Hepatocyte (in vitro differentiated cells): Measurements from ENCODE around the gene TLR10. TPM values are rescaled to one million over a fixed set of nuclear protein-coding genes. Genes with fewer than 3 reads are reported as not detected.

ENCODE experiments used
- DNase-seq: peaks from one replicate; pipeline ENCODE4 v3.0.0-alpha.2; 2016; ENCODE audit warnings: low spot score
- H2AFZ ChIP-seq: fragments of 200-600 bp; sonication (generic); 2 replicates; pipeline ENCODE4 v1.6.0; 2016; ENCODE audit warnings: antibody characterized with exemption, mild to moderate bottlenecking
- H3K27ac ChIP-seq: fragments of 200-600 bp; sonication (generic); 2 replicates; pipeline ENCODE4 v1.5.1; 2016; ENCODE audit warnings: mild to moderate bottlenecking
- H3K27me3 ChIP-seq: fragments of 200-600 bp; sonication (generic); 2 replicates; pipeline ENCODE4 v1.6.1; 2016
- H3K36me3 ChIP-seq: fragments of 200-600 bp; sonication (generic); replicated peaks from 2 replicates; pipeline ENCODE4 v1.5.1; 2016; ENCODE audit warnings: low read depth; ENCODE audit not compliant: insufficient read depth
- H3K4me1 ChIP-seq: fragments of 200-600 bp; sonication (generic); 2 replicates; pipeline ENCODE4 v1.5.1; 2016; ENCODE audit warnings: mild to moderate bottlenecking, moderate library complexity; ENCODE audit not compliant: insufficient read depth
- H3K4me2 ChIP-seq: fragments of 200-600 bp; sonication (generic); 2 replicates; pipeline ENCODE4 v1.6.0; 2016
- H3K4me3 ChIP-seq: fragments of 200-600 bp; sonication (generic); 2 replicates; pipeline ENCODE4 v1.5.1; 2016; ENCODE audit warnings: mild to moderate bottlenecking
- H3K79me2 ChIP-seq: fragments of 200-600 bp; sonication (generic); 2 replicates; pipeline ENCODE4 v1.6.0; 2017; ENCODE audit warnings: mild to moderate bottlenecking
- H3K9me2 ChIP-seq: fragments of 200-600 bp; sonication (generic); replicated peaks from 2 replicates; pipeline ENCODE4 v1.6.0; 2017; ENCODE audit warnings: mild to moderate bottlenecking; ENCODE audit not compliant: insufficient read depth
- H3K9me3 ChIP-seq: fragments of 200-600 bp; sonication (generic); 2 replicates; pipeline ENCODE4 v1.5.1; 2016; ENCODE audit warnings: low read depth, mild to moderate bottlenecking
- H4K20me1 ChIP-seq: fragments of 200-600 bp; sonication (generic); 2 replicates; pipeline ENCODE4 v1.6.0; 2016; ENCODE audit warnings: mild to moderate bottlenecking; ENCODE audit not compliant: insufficient read depth, poor library complexity, severe bottlenecking
- CTCF ChIP-seq: fragments of 200-600 bp; sonication (generic); IDR thresholded peaks from 2 replicates; pipeline ENCODE4 v1.5.1; 2016; ENCODE audit warnings: antibody characterized with exemption, mild to moderate bottlenecking; ENCODE audit not compliant: poor library complexity
- EZH2 ChIP-seq: fragments of 200-600 bp; sonication (generic); IDR thresholded peaks from 2 replicates; pipeline ENCODE4 v1.6.1; 2016; ENCODE audit warnings: antibody characterized with exemption, mild to moderate bottlenecking, borderline replicate concordance
- EZH2phosphoT487 ChIP-seq: fragments of 200-600 bp; sonication (generic); IDR thresholded peaks from one replicate; pipeline ENCODE4 v1.6.1; 2018; ENCODE audit warnings: antibody characterized with exemption, mild to moderate bottlenecking, low read depth, moderate library complexity; ENCODE audit not compliant: unreplicated experiment, severe bottlenecking
- WGBS: methylation state at CpG from one replicate; pipeline ENCODE4 v1.1.6; 2016; ENCODE audit warnings: low lambda C conversion rate; ENCODE audit errors: missing lambda C conversion rate; 5-methylcytosine and 5-hydroxymethylcytosine counted together
- polyA plus RNA-seq: library from polyadenylated mRNA; unstranded; fragments of >200 nt; fragmentation: Nextera tagmentation; extraction: Ambion mirVana; gene quantifications from 2 replicates; pipeline ENCODE4 v1.2.1, GENCODE V29; 2016
- total RNA-seq: library from RNA; depleted of rRNA; stranded (reverse); fragments of >200 nt; gene quantifications from 2 replicates; pipeline ENCODE4 v1.2.3, GENCODE V29; 2014

TLR10 gene
- total and polyA plus RNA-seq, 2 experiments from 2014 or later = not detected

GRCh38 chr4:38785041-38785790, 2.4 kb upstream of the TLR10 start:
- DNase-seq = no peak
- Histone ChIP-seq H3K79me2 (no peaks in the 10 kb centered on the region), H3K4me3 (no peak overlapping the region), H3K4me1 (no peaks in the 10 kb centered on the region), H3K4me2 (no peak overlapping the region), H3K27ac (no peak overlapping the region), H4K20me1 (no peaks in the 10 kb centered on the region), H3K9me3 (no peaks in the 10 kb centered on the region), H3K36me3 (no peaks in the 10 kb centered on the region), H3K27me3 (no peaks in the 10 kb centered on the region), H3K9me2 (no peaks in the 10 kb centered on the region), H2AFZ (no peak overlapping the region)
- 78% methylated on average over 6 of the region's 6 CpGs for WGBS
- TF ChIP-seq EZH2 = no peak
- no peak for TF ChIP-seq CTCF
- no peak for TF ChIP-seq EZH2phosphoT487

- H3K36me3 ChIP-seq = no peaks in the 10 kb centered on the region
- no peak overlapping the region for H3K4me3 ChIP-seq
- TF ChIP-seq EZH2 (no peak), EZH2phosphoT487 (no peak), CTCF (no peak)
- H3K4me2 ChIP-seq = no peak overlapping the region
- no peak overlapping the region for H2AFZ ChIP-seq
- no peaks in the 10 kb centered on the region for H3K9me2 ChIP-seq
- no peak overlapping the region for H3K27ac ChIP-seq
- no peaks in the 10 kb centered on the region for H3K79me2 ChIP-seq
- no peaks in the 10 kb centered on the region for H3K9me3 ChIP-seq
- DNase-seq = no peak
- H4K20me1 ChIP-seq = no peaks in the 10 kb centered on the region
- H3K4me1 ChIP-seq = no peaks in the 10 kb centered on the region
- no peaks in the 10 kb centered on the region for H3K27me3 ChIP-seq
- WGBS = 99% methylated on average over 4 of the region's 4 CpGs
Observed at GRCh38 chr4:38784141-38784540, 1.4 kb upstream of the TLR10 start.

- WGBS = 83% methylated on average over 8 of the region's 8 CpGs
- Histone ChIP-seq H3K36me3 (no peaks in the 10 kb centered on the region), H3K79me2 (no peaks in the 10 kb centered on the region), H3K27me3 (no peaks in the 10 kb centered on the region), H3K4me2 (no peak overlapping the region), H3K27ac (no peak overlapping the region), H3K4me1 (no peaks in the 10 kb centered on the region), H3K9me3 (no peaks in the 10 kb centered on the region), H4K20me1 (no peaks in the 10 kb centered on the region), H3K4me3 (no peak overlapping the region), H2AFZ (no peak overlapping the region), H3K9me2 (no peaks in the 10 kb centered on the region)
- TF ChIP-seq EZH2 (no peak), EZH2phosphoT487 (no peak), CTCF (no peak)
- no peak for DNase-seq
Observed at GRCh38 chr4:38783109-38783460, 295 bp upstream of the TLR10 start.
